GM12874 (cell line): ENCODE measurements around the gene ZNF688.

ENCODE experiments used
- TF ChIP-seq, protein P1 (sequence below): IDR thresholded peaks from 2 replicates; pipeline ENCODE4 v1.5.1; 2011; ENCODE audit warnings: low read depth, mild to moderate bottlenecking, control low read depth, low read length, moderate library complexity; ENCODE audit not compliant: insufficient read depth

The ZNF688 gene

DNA sequence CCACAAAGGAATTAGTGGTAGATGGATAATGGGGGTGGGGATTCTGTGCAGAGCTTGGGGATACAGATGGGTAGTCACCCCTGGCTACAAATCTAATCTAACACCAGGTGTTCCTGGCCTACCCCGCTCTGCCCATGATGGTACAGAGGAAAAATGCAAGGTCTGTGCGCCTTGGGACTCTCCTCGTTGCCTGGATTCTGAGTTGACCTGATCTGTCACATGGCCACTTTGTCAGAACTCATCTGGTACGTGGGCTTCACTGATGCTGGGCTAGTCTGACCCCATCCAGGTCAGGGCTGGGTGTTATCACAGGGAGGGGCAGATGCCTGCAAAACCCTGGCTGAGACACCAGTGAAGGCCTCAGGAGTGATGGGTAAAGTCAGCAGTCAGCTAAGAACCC is 18.6 kb downstream of the ZNF688 start:
- TF ChIP-seq, protein P1, sequence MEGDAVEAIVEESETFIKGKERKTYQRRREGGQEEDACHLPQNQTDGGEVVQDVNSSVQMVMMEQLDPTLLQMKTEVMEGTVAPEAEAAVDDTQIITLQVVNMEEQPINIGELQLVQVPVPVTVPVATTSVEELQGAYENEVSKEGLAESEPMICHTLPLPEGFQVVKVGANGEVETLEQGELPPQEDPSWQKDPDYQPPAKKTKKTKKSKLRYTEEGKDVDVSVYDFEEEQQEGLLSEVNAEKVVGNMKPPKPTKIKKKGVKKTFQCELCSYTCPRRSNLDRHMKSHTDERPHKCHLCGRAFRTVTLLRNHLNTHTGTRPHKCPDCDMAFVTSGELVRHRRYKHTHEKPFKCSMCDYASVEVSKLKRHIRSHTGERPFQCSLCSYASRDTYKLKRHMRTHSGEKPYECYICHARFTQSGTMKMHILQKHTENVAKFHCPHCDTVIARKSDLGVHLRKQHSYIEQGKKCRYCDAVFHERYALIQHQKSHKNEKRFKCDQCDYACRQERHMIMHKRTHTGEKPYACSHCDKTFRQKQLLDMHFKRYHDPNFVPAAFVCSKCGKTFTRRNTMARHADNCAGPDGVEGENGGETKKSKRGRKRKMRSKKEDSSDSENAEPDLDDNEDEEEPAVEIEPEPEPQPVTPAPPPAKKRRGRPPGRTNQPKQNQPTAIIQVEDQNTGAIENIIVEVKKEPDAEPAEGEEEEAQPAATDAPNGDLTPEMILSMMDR = no peak

DNA sequence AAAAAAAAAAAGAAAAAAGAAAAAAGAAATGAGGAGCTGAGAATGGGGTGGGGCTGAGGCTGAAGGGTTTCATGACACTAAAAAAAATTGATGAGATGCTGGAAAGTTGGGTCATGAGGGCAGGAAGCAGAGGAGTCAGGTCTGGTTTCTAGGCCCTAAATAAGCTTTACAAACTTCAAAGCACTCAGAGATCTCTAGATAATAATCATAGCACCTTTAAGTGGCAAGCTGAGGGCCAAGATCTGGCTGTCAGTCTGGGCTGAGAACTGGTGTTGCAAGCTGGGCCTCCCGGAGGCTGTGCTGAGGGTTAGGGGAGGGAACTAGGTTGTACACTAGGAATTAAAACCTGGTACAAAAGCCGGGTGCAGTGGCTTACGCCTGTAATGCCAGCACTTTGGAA is 19.7 kb downstream of the ZNF688 start:
- TF ChIP-seq, protein P1 = no peak

DNA sequence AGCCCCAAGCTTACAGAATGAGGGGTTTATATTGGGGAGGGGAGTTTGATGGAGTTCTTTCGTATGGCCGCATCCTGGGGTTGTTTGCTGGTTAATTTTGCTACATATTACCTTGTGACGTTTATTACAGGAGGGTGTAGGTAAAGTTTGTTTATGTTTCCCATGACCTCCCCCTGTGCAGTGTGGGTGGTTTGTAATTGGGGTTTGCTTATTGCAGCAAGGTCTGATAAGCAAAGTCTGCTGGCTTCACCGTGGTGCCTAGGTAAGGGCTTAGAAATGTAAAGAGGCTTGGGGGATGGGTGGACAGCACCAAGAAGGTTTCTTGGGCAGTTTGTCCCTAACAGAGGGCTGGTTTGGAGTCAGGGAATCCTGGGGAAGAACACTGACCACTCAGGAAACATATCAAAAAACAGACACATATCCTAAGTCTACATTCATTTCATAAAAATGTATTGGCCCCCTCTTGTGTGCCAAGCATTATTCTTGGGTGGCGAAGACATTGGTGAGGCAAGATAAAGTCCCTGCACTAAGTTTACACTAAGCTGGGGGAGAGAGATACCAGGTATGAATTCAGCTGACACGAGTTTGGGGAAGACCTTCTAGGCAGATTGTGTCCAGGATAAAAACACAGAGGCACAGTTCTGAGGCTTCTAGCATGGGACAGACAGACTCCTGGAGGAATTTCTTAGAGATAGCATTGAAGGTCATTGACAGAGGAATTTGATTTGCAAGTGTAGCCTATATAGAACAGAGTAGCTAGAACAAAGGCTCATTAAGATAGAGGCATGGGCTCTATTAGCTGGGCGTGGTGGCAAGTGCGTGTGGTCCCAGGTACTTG is 22.9 kb downstream of the ZNF688 start:
- TF ChIP-seq, protein P1 = no peak

DNA sequence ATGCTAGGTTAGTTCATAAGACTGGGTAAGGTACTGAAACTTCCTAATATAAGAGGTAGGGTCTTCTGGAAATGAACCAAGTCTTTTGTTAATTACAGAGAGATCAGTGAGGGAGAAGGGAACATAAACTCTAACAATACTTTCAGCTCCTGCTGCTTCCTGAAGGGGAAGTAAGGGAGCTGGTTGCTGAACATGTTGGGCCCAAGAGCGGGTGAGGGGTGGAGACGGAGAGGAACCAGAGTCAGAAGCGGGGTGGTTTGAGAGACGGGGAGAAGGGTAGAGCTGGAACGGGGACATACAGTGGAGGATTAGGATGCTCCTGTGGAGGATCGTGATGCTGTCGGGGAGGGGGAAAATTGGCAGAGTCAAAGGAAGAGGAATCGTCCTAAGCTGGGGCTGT is 25.4 kb downstream of the ZNF688 start:
- TF ChIP-seq, protein P1 = no peak

DNA sequence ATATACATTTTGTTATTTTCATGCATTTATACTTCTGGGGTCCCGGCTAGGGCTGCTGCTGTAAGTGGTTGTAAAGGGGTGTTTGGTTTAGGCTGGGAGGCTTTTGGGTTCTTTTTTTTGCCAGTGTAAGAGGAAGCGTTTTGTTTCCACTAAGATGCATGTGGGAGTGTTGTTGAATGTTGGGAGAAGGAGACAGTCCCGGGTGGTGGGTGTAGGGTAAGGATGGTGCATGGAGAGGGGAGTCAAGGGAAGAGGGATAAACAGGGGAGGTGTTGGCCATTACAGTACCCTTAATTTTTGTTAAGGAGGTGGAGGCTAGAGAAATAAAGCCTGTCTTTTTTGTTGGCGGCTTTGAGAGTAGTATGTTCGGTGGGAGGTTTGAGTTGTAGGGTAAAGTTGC is 28.4 kb downstream of the ZNF688 start:
- TF ChIP-seq, protein P1 = no peak

DNA sequence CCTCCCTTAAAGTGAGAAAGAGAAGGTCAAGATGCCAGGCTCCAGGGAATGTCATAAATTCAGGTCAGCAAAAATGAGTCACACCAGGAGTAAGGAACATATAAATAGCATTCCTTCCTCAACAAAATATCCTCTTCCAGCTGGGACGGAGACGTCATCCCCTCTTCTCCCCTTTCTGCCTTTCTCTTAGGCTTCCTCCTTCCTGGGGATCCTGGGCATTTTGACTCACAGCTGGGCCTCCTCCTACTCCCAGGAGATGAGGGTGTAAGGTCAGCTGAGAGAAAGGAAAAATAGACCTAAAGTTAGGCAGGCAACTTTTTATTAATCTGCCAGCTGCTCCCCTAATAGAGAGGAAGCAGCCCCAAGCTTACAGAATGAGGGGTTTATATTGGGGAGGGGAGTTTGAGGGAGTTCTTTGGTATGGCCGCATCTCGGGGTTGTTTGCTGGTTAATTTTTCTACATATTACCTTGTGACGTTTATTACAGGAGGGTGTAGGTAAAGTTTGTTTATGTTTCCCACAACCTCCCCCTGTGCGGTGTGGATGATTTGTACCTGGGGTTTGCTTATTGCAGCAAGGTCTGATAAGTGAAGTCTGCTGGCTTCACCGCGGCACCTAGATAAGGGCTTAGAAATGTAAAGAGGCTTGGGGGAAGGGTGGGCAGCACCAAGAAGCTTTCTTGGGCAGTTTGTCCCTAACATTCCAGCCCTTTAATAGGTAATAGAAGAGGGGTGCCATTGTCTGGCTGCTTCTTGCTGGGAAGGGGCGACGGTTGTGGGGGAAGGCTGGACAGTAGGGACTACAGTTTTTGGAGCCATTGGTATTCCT is 29.8 kb downstream of the ZNF688 start:
- TF ChIP-seq, protein P1 = no peak
